GM18868 (cell line): ENCODE results near the gene SRRT.

Experiments
- ATAC-seq: cut with Tn5 transposase; IDR thresholded peaks from one replicate; pipeline ENCODE4 v1.9.1; 2021; ENCODE audit warnings: mild to moderate bottlenecking, moderate library complexity; ENCODE audit not compliant: unreplicated experiment

SRRT gene

DNA sequence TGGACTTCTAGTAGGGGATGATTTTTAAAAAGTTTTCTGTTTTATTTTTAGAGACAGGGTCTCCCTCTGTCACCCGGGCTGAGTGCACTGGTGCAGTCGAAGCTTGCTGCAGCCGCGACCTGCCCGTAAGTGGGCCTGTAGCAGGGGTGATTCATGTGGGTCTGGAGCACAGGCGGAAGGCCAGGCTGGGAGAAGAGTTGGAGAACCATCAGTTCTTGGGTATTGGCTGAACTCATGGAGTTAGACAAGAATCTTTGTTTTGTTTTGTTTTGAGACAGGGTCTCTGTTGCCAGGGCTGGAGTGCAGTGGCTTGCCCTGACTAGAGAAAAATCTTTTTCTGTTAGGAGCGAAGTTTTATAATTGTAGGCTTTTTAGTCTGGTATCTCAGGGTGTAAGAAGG lies 5.7 kb downstream of the SRRT start:
- no peak for ATAC-seq

DNA sequence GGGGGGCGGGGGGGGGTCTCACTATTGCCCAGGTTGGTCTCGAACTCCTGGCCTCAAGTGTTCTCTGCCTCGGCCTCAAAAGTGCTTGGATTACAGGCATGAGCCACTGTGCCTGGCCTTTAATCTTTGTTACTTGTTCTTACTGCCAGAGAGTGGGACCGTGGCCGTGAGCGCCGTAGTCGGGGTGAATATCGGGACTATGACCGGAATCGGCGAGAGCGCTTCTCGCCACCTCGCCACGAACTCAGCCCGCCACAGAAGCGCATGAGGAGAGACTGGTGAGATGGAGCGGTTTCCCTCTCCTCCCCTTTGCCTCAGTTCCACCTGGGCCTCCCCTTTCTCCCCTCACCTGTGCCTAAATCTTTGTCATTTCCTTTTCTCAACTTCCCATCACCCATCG lies 6.2 kb downstream of the SRRT start:
- no peak for ATAC-seq

DNA sequence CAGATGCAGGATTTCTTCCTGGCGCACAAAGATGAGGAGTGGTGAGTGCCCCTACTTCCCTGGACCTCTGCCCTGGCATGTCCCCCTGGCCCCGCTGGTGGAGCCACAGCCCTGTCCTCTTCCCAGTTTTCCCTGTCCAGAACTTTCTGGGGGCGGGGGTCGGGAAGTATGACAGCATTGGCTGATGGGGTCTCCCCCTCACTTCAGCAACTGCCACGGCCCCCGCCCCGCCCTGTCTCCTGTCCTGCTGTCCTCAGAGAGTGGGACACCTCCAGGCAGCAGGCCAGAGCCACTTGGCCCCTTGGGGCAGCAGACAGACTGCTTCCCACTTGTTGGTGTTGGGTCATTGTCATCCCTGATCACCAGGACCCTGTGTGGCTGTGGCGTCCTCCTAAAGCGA lies 7.3 kb downstream of the SRRT start:
- no peak for ATAC-seq

DNA sequence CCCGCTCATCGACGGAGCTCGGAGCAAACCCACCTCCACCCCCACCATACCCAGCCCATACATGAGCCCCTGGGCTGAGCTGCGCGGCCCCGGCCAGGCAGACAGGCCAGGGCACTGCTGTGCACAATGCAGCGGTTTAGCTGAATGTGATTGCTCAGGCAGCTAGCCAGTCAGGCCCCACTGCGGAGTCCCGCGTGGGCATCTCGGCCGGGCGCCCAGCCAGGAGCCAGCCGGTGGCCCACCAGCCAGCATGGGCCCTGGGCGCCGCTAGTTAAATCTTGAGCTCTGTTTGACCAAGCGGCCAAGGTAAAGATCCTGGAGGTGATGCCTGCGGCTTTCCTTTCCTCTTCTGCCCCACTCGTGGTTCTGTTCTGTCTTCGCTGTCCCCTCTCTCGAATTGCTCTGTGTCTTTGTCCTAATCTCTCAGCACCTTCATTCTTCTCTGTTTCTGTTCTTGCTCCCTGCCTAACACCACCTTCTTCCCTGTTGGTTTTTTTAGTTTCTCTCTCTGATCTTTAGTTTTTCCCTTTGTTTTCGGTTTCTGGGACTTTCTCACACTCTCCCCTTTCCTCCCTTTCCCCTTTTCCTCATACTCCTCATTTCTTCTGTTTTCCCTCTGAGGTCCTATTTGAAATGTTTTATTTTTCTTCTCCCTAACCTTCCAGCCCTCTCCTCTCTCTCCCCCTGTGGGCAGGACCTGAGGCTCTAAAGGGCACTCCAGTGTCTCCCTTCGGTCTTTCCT lies 8.1 kb downstream of the SRRT start:
- ATAC-seq: no peak

DNA sequence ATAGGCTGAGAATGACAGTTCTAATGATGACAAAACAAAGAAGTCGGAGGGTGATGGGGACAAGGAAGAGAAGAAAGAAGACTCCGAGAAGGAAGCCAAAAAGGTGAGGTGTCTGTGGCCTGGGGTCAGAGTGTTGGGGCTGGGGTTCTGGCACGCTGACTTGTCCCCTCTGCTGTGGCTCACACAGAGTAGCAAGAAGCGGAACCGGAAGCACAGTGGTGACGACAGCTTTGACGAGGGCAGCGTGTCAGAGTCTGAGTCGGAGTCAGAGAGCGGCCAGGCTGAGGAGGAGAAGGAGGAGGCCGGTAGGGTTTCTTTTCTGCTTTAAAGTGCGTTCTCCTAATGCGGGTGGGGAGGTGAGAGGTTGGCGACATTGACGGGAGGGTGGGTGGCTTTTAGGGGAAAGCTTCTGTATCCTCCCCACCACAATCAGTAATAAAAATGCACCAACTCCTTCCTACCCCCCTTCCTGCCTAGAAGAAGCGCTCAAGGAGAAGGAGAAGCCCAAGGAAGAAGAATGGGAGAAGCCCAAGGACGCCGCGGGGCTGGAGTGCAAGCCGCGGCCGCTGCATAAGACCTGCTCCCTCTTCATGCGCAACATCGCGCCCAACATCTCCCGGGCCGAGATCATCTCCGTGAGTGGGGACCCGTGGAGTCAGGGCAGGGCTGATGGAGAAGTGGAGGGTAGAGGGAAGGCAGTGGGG lies 10.0 kb downstream of the SRRT start:
- ATAC-seq: no peak

DNA sequence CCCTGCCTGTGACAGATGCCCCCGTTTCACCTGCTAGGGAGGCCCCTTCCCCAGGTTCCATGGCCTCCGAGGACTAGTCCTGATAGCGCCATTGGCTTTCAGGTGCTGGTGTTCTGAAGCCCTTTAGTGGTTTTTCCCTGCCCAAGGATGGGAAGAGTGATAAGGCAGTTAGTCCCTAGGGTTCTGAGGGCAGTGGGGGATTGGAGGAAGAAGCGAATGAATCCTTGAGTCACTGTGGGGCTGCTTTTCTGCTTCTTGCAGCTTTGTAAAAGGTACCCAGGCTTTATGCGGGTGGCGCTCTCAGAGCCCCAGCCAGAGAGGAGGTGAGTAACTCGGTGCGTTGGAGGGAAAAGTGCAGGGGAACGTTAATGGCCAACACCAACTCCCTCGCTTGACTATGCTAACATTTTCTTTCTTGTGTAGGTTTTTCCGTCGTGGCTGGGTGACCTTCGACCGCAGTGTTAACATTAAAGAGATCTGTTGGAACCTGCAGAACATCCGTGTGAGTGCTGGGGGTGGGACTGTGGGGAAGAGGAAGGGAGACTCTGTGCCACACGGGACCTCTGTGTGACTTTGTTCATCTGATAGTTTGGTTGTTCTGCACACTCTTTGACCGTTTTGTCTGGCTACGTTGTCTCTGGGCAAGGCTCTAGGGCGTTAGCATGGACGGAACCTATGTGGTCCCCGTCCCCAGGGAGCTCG lies 10.7 kb downstream of the SRRT start:
- no peak for ATAC-seq

DNA sequence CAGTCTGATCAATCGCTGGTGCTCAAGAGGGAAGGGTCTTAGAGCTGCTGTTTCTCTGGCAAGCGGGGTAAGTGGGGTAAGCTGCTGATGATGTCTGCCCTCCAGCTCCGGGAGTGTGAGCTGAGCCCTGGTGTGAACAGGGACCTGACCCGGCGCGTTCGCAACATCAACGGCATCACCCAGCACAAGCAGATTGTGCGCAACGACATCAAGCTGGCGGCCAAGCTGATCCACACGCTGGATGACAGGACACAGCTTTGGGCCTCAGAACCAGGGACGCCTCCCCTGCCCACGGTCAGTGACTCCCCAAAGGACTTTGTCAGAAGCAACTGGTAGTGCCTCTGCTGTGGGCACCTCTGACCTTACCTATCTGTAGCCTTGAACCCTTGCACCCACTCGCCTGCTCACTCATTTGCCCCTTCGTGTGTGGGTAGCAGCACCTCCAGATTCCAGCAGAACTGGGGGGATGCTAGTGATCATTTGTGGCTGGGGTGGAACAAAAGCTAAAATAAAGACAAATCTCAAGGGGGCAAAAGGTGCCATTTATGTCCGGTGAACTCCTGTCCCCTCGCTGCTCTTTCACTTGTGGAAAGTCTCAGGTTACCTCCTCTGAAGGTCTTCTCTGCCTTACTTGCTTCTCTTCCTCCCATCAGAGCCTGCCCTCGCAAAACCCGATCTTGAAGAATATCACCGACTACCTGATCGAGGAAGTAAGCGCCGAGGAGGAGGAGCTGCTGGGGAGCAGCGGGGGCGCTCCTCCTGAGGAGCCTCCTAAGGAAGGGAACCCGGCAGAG lies 11.4 kb downstream of the SRRT start:
- ATAC-seq: no peak

DNA sequence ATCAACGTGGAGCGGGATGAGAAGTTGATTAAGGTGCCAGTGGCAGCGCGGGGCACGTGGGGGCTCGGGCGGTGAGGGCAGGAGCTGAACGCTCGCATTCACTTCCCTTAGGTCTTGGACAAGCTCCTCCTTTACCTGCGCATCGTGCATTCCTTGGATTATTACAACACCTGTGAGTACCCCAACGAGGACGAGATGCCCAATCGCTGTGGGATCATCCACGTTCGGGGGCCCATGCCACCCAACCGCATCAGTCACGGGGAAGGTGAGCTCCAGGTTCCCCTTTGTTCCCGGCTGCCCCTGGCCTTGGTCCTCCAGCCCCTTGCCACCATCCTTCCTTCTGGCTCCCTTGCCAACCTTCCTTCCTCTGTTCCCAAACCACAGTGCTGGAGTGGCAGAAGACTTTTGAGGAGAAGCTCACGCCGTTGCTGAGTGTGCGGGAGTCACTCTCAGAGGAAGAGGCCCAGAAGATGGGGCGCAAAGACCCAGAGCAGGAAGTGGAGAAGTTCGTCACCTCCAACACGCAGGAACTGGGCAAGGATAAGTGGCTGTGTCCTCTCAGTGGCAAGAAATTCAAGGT lies 12.1 kb downstream of the SRRT start:
- ATAC-seq: no peak

DNA sequence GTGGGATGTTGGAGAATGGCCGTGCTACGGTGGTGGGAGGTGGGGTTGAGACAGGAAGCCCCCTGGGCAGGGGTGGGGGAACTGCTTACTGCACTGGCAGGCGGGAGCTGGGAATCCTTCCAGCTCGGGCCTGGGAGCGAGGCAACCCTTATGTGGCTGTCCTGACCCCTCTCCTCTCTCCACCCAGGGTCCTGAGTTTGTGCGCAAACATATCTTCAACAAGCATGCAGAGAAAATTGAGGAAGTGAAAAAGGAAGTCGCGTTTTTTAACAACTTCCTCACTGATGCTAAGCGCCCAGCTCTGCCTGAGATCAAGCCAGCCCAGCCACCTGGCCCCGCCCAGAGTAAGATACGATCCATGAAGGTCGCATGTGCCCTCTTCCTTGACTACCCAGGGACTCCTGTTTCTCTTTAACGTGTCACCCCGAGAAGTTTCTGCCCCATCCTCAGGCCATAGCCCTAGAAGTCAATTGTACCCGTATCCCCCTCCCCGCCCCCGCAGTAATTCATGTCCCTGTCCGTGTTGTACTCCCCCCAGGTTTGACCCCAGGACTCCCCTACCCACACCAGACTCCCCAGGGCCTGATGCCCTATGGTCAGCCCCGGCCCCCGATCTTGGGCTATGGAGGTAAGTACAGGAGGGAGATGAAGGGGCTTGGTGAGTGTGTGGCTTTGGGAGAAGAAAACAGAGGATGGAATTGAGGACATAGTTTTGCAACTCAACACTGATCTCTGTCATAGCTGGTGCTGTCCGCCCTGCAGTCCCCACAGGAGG lies 12.8 kb downstream of the SRRT start:
- ATAC-seq: no peak

DNA sequence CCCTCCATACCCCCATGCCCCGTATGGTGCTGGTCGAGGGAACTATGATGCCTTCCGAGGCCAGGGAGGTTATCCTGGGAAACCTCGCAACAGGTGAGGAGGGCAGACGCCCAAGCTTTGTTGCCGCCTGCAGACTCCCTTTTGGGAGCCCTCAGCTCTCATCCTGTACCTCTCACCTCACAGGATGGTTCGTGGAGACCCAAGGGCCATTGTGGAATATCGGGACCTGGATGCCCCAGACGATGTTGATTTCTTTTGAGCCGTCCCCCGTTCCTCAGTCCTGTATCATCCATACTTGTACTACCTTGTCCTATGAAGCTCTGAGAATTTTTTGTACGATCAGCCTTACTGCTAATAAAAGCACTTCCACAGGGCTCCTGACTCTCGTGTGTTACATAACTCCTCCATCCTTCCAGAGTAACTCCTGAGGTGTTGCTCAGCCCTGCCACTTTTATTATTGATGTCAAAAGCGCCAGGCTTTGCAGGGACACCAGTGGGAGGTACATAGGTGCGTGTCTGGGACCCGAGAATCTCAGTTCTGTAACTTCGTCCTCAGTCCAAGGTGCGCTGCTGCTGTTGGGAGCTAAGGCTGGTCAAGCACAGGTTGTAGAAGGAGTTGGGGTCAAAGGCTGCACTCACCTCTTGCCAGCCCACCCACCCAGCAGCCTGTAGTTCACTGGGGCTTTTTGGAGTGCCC lies 13.5 kb downstream of the SRRT start:
- no peak for ATAC-seq

DNA sequence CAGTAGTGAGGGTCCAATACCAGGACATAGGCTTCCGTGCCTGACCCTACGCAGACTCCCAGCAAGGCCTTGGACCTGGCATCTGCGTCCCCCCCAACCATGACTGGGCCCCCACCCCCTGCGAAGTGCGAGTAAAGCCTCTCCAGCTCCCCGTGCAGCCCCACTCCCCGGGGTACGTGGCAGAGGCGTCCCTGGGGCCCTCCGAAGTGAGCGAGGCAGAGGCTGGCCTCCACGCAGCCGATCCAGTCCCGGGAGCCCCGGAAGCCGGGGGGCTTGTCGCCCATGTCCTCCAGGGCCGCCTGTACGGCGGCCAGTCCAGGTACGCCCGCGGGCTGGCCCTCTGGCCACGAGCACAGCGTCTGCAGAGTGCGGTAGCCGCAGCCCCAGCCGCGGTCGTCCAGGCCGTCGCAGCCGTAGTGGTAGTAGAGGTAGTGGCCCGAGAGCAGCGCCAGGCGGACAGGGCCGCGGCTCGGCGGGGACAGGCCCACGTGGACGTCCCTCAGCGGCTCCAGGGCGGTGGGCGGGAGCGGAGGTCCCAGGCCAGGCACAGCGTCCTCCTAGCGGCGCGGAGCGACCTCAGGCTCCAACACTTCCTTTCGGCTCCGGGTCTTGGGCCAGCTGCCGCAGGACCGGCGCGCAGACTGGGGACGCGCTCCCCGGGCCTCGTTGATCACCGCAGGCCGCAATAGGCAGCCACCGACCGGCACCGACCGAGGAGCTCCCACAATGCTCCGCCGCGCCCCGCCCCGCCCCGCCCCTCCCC lies 14.3 kb downstream of the SRRT start, which contains the start of gene UFSP1:
UFSP1 (minus strand) TSS at position 728 of the 763 bp plus-strand sequence; CDS start at position 284, 444 bp downstream.
- ATAC-seq: peak; percentile 25

DNA sequence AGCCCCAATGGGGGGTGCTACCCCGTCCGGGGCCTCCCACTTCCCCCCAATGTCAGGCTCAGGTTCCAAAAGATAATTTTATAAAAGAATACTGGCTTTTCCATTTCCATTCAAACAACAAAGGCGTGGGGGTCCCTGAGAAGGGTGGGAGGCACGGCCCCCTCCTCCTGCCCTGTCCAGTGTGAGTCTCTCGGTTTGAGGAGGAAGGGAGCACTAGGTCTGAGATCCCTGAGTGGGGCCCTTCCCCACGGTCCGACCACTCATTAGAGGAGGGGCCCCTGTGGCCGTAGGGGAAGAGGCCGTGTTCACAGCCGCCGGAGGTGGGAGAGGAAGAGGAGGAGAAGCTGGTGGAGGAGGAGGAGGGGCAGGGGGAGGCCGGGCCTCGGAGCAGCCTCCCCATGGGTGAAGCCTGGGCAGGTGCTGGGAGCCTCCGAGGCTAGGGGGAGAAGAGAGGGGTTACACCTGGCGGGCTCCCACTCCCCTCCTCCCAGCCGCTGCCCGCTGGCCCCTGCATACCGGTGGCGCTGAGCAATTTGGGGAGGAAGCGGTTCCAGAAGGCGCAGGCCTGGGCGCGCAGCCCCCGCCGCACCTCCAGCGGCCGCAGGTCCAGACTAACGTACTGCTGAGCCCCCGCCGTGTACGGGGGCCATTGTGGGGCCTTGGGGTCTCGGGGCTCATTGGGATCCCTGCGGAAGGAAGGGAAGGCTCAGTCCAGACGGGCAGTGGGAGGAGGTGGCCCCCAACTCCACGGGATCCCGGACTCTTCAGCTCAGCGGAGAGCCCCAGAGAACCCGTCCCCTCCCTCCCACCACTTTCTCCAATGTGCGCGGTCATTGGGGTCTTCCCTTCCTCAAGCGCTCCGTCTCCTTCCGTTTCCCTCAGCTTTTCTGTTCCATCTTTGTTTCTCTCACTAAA lies 16.0 kb downstream of the SRRT start:
- ATAC-seq: no peak

DNA sequence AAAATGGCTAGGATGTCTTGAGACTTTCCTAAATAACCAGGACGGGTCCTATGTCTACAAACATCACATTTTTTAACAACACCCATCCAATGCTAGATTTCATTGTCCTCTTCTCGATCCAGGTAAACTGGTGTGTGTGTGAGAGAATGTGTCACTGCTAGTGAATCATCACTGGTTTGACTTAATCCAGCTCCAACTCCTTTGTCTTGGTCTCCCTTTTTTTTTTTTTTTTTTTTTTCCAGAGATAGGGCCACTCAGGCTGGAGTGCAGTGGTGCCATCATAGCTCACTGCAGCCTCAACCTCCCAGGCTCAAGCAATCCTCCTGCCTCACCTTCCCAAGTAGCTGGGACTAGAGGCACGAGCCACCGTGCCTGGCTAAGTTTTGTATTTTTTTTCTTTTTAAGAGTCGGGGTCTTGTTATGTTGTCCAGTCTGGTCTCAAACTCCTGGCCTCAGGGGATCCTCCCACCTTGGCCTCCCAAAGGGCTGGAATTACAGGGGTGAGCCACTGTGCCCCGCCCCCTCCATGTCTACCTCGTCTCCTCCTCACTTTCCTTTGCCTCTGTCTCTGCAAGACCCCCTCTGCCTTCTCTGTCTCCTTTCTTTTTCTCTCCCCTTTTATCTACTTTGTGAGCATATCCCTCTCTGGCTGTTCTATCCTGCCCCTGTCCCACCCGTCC lies 16.8 kb downstream of the SRRT start:
- ATAC-seq: no peak

DNA sequence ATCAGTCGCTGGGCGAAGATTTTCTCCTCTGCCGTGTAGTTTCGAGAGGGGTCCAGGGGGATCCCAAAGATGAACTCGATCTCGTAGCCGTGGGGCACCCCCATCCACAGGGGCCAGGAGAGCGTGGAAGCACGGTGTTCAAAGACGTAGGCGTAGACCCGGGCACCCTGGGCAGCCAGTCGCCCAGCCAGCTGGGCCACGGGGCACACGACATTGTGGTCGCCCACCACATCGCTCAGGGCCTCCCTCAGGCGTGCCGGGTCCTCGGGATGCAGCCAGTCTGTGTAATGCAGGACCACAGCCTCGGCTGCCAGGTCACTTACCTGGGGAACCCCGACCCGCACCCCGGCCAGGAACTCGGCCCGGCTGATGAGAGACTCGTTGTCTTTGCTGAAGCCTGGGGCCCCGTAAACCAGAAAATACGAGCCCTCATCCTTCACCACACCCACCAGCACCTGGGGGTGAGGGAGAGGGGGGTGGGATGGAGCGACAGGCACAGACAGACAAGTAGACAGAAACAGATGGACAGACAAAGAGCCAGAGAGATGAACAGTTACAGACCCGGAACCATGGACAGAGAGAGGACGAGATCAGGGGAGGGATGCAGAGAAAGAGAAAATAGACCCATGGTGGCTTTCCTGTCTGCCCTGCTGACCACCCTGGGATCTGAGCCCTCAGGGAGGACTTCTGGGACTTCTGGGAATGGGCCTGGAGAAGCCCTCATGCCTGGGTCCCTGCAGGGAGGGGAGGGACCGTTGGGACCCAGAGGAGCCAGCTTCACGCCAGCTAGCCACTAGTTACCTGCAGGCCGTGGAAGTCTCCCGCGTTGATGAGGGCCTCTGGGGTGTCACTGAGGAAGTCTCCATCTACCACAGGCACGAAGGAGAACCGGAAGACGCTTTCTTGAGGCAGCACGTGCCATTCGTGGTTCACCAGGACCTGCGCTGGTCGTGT lies 17.7 kb downstream of the SRRT start:
- ATAC-seq: no peak

DNA sequence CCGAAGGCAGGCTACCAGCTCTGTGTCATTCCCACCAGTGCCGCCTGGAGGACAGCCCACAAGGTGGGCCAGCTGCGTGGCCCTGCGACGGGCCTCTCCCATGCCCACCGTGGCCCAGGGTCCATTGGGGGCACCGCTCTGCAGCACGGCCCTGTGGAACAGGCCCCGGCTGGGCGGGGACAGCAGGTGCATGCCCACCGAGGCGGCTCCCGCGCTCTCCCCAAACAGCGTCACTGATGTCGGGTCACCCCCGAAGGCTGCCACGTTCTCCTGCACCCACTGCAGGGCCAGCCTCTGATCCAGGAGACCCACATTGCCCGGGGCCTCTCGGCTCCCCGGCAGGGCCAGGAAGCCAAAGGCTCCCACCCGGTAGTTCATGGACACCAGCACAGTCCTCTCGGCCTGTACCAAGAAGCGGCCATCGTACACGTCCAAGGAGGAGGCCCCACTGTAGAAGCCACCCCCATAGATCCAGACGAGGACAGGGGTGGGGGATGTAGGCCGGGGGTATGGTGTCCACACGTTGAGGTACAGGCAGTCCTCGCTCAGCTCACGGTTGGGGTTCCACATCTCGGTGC lies 18.5 kb downstream of the SRRT start:
- no peak for ATAC-seq
